ENCODE measurements around the gene PRRC2B. TPM values are rescaled to one million over a fixed set of nuclear protein-coding genes. Genes with fewer than 3 reads are reported as not detected.
"Not testable (repeated sequence)": the region's sequence is repeated elsewhere in the genome, so short reads cannot be mapped to it uniquely, and the experiment has no call there.

PRRC2B gene
- total RNA-seq, 8 experiments from 2014 or later: 40.6 to 206 (median 126) TPM

- no peak overlapping the region for H3K4me3 ChIP-seq
- 80 to 83% methylated on average over 1 of the region's 1 CpG; no CpG with 5 or more reads in 8 of the 10 experiments for WGBS, 10 experiments
- in situ Hi-C loops (cut with MboI; ENCODE audit: low pct_unique_long_range_greater_than_20kb in 2 of 9, low sequenced_read_pairs in 9 of 9, unreplicated experiment in 9 of 9): loop anchor here in 2 of 9 experiments (25.0 kb wide), 2 partner anchors 122 to 347 kb away; no protein-coding TSS in a partner anchor
- ATAC-seq (replicated peaks in 6 of 8): no peak
- no peak overlapping the region for H3K27ac ChIP-seq
- peaks cover 3 to 4% of the 10 kb centered on the region in 2 donors for H3K4me1 ChIP-seq (replicated peaks in 1 of 2)
Measured at GRCh38 chr9:131365546-131365945, 28.3 kb upstream of the PRRC2B start.

DNA sequence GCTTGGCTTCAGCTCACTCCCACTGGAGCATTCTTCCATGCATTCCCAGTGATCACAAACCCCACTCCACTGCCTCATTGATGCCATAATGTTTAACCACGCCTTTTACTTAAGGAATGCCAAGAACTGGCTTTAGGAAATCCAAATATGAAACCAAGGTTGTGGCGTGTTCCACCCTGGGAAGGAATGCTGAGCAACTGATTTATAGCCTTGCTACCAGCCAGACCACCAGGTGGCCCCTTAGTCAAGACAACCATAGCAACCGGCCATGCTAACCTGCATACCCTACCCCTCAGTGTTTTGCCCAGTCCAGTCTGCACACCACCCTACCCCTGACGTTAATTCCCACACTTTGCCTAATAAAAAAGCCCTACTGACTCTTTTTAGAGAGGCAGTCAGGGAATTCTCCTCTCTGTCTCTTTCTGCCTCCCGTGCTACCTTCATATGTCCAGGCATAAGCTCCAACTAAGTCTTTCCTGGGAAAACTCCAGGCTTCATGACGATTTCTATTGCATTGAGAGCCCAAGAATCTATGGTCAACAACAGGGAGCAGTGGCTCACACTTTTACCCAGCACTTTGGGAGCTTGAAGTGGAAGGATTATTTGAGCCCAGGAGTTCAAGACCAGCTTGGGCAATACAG is 27.0 kb upstream of the PRRC2B start:
- 0 to 86% (median 38%) methylated on average over 1 to 4 of the region's 6 CpGs for WGBS, 10 experiments
- Histone ChIP-seq H3K4me3 (no peak overlapping the region), H3K4me1 (replicated peaks in 1 of 2) (peaks cover 0 to 4% of the 10 kb centered on the region in 2 donors), H3K27ac (no peak overlapping the region)
- peak; percentile 52 to 92 (median 83) for ATAC-seq (replicated peaks in 6 of 8)
- in situ Hi-C loops (cut with MboI; ENCODE audit: low pct_unique_long_range_greater_than_20kb in 2 of 9, low sequenced_read_pairs in 9 of 9, unreplicated experiment in 9 of 9): loop anchor here in 2 of 9 experiments (25.0 kb wide), 2 partner anchors 120 to 345 kb away; no protein-coding TSS in a partner anchor

GRCh38 chr9:131367450-131367849 is 26.4 kb upstream of the PRRC2B start:
- in situ Hi-C loops (cut with MboI; ENCODE audit: low pct_unique_long_range_greater_than_20kb in 2 of 9, low sequenced_read_pairs in 9 of 9, unreplicated experiment in 9 of 9): loop anchor here in 2 of 9 experiments (25.0 kb wide), 2 partner anchors 120 to 345 kb away; no protein-coding TSS in a partner anchor
- peaks cover 2 to 8% of the 10 kb centered on the region in 2 donors for H3K4me1 ChIP-seq (replicated peaks in 1 of 2)
- 69 to 100% (median 92%) methylated on average over 1 to 2 of the region's 2 CpGs; no CpG with 5 or more reads in 3 of the 10 experiments for WGBS, 10 experiments

GRCh38 chr9:131370638-131371037 is 23.2 kb upstream of the PRRC2B start:
- Histone ChIP-seq H3K27ac (no peak overlapping the region), H3K4me3 (no peak overlapping the region), H3K4me1 (replicated peaks in 1 of 2) (peaks cover 4 to 14% of the 10 kb centered on the region in 2 donors)
- 50 to 100% (median 87%) methylated on average over 1 to 2 of the region's 2 CpGs for WGBS, 10 experiments
- ATAC-seq (replicated peaks in 6 of 8): no peak
- in situ Hi-C loops (cut with MboI; ENCODE audit: low pct_unique_long_range_greater_than_20kb in 2 of 9, low sequenced_read_pairs in 9 of 9, unreplicated experiment in 9 of 9): loop anchor here in 2 of 9 experiments (25.0 kb wide), 2 partner anchors 117 to 342 kb away; no protein-coding TSS in a partner anchor

More at GRCh38 chr9:131367450-131367849, 26.4 kb upstream of the PRRC2B start:
- Histone ChIP-seq H3K4me3 (no peak overlapping the region), H3K27ac (no peak overlapping the region)
- ATAC-seq (replicated peaks in 6 of 8): peak in 1 of 8 experiments; percentile 9

DNA sequence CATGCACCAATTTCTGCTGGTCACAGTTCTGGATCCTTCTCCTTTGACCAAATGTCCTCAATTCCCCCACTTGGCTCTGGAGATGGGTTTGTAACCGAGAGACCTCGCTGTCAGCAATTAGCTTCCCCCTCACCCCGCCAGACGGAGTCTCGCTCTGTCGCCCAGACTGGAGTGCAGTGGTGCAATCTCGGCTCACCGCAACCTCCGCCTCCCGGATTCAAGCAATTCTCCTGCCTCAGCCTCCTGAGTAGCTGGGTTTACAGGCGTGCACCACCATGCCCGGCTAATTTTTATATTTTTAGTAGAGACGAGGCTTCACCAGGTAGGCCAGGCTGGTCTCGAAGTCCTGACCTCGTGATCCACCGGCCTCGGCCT is 21.3 kb upstream of the PRRC2B start:
- Histone ChIP-seq H3K27ac (peak overlapping the region; percentile 66 to 81), H3K4me3 (peak overlapping the region; percentile 50 to 72 (median 68))
- in situ Hi-C loops (cut with MboI; ENCODE audit: low pct_unique_long_range_greater_than_20kb in 2 of 9, low sequenced_read_pairs in 9 of 9, unreplicated experiment in 9 of 9): loop anchor here in 2 of 9 experiments (25.0 kb wide), 2 partner anchors 115 to 340 kb away; no protein-coding TSS in a partner anchor
- ATAC-seq (replicated peaks in 6 of 8); H3K4me1 ChIP-seq (replicated peaks in 1 of 2): not testable (repeated sequence)
- WGBS, 10 experiments: 20 to 100% (median 76%) methylated on average over 1 to 13 of the region's 17 CpGs; no CpG with 5 or more reads in 1 of the 10 experiments

DNA sequence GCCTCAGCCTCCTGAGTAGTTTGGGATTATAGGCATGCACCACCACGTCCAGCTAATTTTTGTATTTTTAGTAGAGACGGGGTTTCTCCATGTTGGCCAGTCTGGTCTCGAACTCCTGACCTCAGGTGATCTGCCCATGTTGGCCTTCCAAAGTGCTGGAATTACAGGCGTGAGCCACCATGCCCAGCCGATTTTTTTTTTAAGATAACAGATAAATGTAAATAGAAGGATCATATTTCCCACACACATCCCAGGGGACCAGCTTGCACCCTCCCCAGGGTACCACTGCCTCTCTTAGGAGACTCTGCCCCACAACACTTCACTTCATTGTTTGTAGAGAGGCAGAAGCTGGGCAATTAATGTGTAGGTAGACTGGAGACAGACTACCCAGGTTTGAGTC is 19.2 kb upstream of the PRRC2B start:
- in situ Hi-C loops (cut with MboI; ENCODE audit: low pct_unique_long_range_greater_than_20kb in 2 of 9, low sequenced_read_pairs in 9 of 9, unreplicated experiment in 9 of 9): loop anchor here in 2 of 9 experiments (25.0 kb wide), 2 partner anchors 113 to 338 kb away; no protein-coding TSS in a partner anchor
- not testable (repeated sequence) for H3K27ac ChIP-seq; ATAC-seq (replicated peaks in 6 of 8); H3K4me1 ChIP-seq (replicated peaks in 1 of 2); H3K4me3 ChIP-seq
- 80 to 100% (median 96%) methylated on average over 1 to 5 of the region's 5 CpGs; no CpG with 5 or more reads in 3 of the 10 experiments for WGBS, 10 experiments

DNA sequence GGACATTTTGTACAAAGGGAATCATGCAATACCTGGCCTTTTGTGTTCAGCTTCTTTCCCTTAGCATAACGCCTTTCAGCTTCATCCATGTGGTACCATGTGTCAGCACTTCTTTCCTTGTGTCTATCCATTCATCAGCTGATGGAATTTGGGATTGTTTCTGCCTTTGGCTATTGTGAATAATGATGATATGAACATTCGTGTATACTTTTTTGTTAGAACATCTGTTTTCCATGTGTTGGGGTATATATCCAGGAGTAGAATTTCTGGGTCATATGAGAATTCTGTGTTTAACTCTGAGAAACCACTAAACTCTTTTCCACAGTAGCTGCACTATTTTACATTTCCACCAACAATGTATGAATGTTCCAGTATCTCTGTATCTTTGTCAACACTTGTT is 14.8 kb upstream of the PRRC2B start:
- no peak for ATAC-seq (replicated peaks in 6 of 8)
- 32 to 100% (median 86%) methylated on average over 1 to 2 of the region's 2 CpGs; no CpG with 5 or more reads in 3 of the 10 experiments for WGBS, 10 experiments
- no peak overlapping the region for H3K27ac ChIP-seq
- in situ Hi-C loops (cut with MboI; ENCODE audit: low pct_unique_long_range_greater_than_20kb in 2 of 9, low sequenced_read_pairs in 9 of 9, unreplicated experiment in 9 of 9): no loop called here
- H3K4me1 ChIP-seq (replicated peaks in 1 of 2): peaks cover 11% of the 10 kb centered on the region in 2 donors
- H3K4me3 ChIP-seq: no peak overlapping the region

DNA sequence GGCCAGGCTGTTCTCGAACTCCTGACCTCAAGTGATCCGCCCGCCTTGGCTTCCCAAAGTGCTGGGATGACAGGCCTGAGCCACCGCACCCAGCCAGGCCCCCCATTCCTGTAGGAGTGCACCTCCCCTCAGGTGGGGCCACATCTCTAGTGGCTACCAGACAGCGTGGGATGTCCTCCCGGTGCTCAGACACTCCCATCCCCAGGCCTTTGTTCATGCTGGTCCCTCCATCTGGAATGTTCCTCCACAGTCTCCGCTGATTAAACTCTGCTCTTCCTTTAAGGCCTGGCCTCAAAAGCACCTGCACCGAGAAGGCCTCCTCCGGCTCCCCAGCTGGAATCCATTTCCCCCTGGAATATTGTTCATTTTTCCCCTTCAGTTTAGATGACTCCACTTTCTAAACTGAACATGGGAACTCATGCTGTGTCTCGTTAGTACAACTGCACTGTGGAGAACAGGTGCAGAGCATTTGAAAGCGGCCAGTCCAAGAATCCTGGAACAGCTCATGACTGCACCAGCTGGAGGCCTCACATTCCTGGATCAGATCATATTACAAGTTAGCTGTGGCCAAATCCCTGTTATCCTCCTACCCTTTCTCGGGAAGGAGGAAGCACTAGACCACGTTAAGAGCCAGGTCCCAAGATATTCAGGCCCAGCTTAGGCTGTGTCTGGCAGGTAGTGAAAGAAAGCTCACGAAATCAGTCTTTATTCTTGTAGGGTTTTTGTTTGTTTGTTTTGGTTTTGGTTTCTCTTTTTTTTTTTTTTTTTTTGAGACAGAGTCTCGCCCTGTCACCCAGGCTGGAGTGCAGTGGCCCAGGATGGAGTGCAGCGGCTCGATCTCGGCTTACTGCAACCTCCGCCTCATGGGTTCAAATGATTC is 10.8 kb upstream of the PRRC2B start:
- 0 to 71% (median 44%) methylated on average over 1 to 16 of the region's 19 CpGs for WGBS, 10 experiments
- peak; percentile 82 to 98 (median 94) for ATAC-seq (replicated peaks in 6 of 8)
- peak overlapping the region; percentile 50 to 54 for H3K27ac ChIP-seq
- no peak overlapping the region for H3K4me3 ChIP-seq
- H3K4me1 ChIP-seq (replicated peaks in 1 of 2): peaks cover 7 to 11% of the 10 kb centered on the region in 2 donors
- in situ Hi-C loops (cut with MboI; ENCODE audit: low pct_unique_long_range_greater_than_20kb in 2 of 9, low sequenced_read_pairs in 9 of 9, unreplicated experiment in 9 of 9): no loop called here

DNA sequence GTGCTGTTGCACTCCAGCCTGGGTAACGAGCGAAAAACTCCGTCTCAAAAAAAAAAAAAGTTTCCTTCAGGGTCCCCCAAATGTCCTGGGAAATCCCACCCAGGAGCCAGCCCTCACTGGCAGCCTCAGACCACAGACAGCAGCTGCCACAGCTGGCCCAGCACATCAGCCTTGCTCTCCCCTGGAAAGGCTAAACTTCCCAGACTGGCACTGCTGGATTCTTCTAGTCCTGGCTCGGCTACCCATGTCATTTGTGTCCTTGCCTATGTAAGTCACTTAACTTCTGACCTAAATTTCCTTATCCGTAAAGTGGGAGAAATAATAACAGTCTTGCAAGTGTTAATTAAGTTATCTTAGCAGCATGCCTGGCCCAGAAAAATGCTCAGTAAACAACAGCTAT is 8.6 kb upstream of the PRRC2B start:
- WGBS, 10 experiments: 57 to 86% (median 75%) methylated on average over 1 to 4 of the region's 5 CpGs; no CpG with 5 or more reads in 5 of the 10 experiments
- no peak overlapping the region for H3K4me3 ChIP-seq
- H3K27ac ChIP-seq: no peak overlapping the region
- in situ Hi-C loops (cut with MboI; ENCODE audit: low pct_unique_long_range_greater_than_20kb in 2 of 9, low sequenced_read_pairs in 9 of 9, unreplicated experiment in 9 of 9): no loop called here
- H3K4me1 ChIP-seq (replicated peaks in 1 of 2): peaks cover 7 to 11% of the 10 kb centered on the region in 2 donors
- ATAC-seq (replicated peaks in 6 of 8): no peak

DNA sequence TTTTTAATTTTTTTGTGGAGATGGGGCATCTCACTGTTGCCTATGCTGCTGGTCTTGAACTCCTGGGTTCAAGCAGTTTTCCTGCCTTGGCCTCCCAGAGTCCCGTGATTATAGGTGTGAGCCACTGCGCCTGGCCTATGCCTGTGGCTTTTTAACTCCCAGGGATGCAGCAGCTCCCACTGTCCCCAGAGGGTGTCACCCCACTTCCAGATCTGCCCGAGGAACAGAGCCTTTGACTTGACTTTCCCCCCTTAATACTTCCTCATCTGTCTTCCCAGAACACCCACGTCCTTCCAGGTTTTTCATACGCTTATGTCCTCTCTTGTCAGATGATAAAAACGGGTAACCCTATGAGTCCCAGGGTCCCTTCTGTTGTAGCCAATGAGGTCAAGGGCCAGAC is 7.6 kb upstream of the PRRC2B start:
- no peak for ATAC-seq (replicated peaks in 6 of 8)
- in situ Hi-C loops (cut with MboI; ENCODE audit: low pct_unique_long_range_greater_than_20kb in 2 of 9, low sequenced_read_pairs in 9 of 9, unreplicated experiment in 9 of 9): no loop called here
- H3K4me3 ChIP-seq: no peak overlapping the region
- no peak overlapping the region for H3K27ac ChIP-seq
- peaks cover 7 to 11% of the 10 kb centered on the region in 2 donors for H3K4me1 ChIP-seq (replicated peaks in 1 of 2)
- 63 to 100% (median 84%) methylated on average over 1 to 4 of the region's 6 CpGs; no CpG with 5 or more reads in 4 of the 10 experiments for WGBS, 10 experiments

GRCh38 chr9:131387394-131387793 is 6.5 kb upstream of the PRRC2B start:
- ATAC-seq (replicated peaks in 6 of 8): no peak
- Histone ChIP-seq H3K4me3 (no peak overlapping the region), H3K4me1 (replicated peaks in 1 of 2) (peaks cover 7 to 11% of the 10 kb centered on the region in 2 donors), H3K27ac (no peak overlapping the region)
- WGBS, 10 experiments: 0 to 86% (median 59%) methylated on average over 1 to 6 of the region's 6 CpGs; no CpG with 5 or more reads in 5 of the 10 experiments
- in situ Hi-C loops (cut with MboI; ENCODE audit: low pct_unique_long_range_greater_than_20kb in 2 of 9, low sequenced_read_pairs in 9 of 9, unreplicated experiment in 9 of 9): no loop called here

GRCh38 chr9:131391020-131391419 is 2.9 kb upstream of the PRRC2B start:
- in situ Hi-C loops (cut with MboI; ENCODE audit: low pct_unique_long_range_greater_than_20kb in 2 of 9, low sequenced_read_pairs in 9 of 9, unreplicated experiment in 9 of 9): no loop called here
- Histone ChIP-seq H3K4me1 (replicated peaks in 1 of 2) (peaks cover 7 to 12% of the 10 kb centered on the region in 2 donors), H3K4me3 (no peak overlapping the region), H3K27ac (no peak overlapping the region)
- 17 to 100% (median 88%) methylated on average over 1 to 6 of the region's 7 CpGs; no CpG with 5 or more reads in 2 of the 10 experiments for WGBS, 10 experiments
- ATAC-seq (replicated peaks in 6 of 8): no peak
